ENCODE results near the gene ADTRP.

ADTRP gene, protein sequence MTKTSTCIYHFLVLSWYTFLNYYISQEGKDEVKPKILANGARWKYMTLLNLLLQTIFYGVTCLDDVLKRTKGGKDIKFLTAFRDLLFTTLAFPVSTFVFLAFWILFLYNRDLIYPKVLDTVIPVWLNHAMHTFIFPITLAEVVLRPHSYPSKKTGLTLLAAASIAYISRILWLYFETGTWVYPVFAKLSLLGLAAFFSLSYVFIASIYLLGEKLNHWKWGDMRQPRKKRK

DNA sequence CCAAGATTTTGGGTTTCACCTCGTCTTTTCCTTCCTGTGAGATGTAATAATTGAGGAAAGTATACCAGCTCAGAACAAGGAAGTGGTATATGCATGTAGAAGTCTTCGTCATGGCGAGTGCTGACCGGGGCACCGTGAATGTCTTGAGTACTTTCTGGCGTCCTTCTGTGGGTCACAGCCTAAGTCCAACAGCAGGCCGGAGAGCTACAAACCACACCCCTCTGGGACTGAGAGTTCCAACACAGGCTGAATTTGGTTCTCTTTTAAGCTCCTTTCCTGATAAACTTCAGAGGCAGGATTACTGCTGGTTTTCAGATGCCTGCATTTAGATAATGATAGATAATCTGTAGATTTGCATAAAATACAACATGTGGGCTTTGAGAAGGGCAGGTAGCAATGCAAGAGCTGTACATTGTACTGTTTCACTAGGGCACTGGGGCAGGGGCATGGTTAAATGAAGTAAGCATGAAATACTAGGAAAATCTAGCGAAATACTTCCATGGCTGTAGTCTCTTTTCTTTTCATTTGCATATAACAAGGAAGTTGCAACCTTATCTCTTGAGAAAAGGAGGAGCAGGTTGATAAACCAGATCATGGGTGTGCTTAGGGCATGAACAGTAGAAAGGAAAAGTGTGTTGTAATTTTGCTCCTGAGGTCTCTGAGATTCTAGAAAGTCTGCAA, at the start of gene ADTRP:
Gene ADTRP (minus strand): TSS at position 156 of the 681 bp plus-strand sequence. CDS start 44 bp downstream, at position 112.
- DNase-seq (ENCODE audit: low read depth), result no peak

DNA sequence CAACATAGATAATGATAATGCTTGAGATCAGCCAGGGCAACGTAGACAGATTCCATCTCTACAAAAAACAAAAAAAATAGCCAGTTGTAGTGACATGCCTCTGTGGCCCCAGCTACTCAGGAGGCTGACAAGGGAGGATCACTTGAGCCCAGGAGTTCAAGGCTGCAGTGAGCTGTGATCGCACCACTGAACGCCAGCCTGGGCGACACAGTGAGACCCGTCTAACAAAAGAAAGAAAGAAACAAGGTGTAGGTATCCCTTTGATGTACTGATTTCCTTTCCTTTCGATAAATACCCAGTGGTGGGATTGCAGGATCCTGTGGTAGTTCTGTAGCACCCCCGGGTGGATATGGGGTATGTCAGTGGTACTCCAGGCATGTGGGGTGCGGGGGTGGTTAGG, 48.2 kb upstream of the ADTRP start:
- no peak for DNase-seq (ENCODE audit: low read depth)

DNA sequence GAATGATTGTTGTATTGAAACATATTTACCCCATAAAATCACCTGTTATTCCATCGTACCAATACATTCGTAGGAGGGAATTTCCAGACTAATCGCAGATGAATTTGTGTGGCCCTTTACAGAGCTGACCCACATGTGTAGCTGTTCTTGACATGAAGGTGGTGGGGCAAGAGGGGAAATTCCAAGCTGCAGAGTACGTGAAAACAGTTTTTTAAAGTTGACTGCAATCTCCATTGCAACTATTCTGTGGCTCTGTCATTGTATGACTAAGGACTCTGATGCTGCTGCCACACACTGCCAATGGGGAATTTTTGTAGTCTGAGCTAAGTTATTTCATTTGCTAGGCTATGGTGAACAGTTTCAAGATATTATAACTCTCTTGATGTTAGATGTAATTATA, 46.4 kb upstream of the ADTRP start:
- peak; percentile 7 for DNase-seq (ENCODE audit: low read depth)

DNA sequence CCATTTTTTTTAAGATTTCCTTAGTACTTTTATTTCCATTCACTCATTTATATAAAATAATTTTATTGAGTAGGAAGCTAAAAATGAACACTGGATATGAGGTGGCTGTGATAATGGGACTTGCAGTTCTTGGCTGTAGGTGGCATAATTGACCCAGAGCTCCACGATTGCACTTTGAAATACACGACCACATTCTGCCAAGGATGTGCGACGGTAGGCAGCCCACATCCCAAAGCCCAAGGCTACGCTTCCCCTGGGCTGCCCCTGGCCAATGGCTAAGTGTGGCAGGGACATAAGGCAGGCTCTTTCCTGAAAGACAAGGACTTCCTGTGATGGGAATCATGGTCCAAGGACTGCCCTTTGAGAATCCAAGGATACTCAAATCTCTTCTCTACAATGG, 43.7 kb upstream of the ADTRP start:
- no peak for DNase-seq (ENCODE audit: low read depth)

DNA sequence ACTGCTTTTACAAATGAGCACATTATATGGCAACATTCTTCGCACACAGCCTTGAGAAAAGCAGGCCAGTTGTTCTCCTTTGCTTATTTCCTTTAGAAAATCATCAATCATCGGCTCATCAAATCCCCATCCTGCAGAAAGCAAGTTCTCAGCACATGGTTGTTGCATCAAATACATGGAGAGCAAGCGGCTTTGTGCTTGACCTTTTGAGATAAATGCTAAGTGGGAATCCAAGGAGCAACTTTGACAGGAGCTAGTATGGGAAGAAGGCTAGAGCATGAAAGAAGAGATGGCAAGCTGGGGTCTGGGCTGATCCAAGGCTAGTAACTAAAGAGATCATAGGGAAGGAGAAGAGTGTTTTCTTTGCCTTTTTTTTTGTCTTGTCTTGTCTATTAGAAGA, 43.2 kb upstream of the ADTRP start:
- no peak for DNase-seq (ENCODE audit: low read depth)

DNA sequence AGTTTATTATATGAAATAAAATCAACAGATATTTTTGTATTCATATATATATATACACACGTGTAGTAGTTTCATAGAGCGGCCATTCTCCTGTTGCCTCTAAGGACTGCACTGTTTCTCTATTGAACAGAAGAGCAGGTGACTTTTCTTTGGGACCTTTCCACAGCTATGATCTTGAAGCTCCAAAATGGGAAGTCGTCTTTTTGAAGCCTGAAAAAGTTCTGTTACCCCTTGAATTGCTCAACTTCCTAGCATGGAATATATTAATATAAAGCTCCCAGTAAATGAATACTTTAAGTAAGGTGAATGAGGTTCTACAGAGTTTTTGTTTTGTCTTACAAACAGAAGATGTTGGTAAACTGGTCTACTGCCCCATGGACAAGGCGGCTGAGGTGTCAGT, 42.2 kb upstream of the ADTRP start:
- DNase-seq (ENCODE audit: low read depth), result no peak

DNA sequence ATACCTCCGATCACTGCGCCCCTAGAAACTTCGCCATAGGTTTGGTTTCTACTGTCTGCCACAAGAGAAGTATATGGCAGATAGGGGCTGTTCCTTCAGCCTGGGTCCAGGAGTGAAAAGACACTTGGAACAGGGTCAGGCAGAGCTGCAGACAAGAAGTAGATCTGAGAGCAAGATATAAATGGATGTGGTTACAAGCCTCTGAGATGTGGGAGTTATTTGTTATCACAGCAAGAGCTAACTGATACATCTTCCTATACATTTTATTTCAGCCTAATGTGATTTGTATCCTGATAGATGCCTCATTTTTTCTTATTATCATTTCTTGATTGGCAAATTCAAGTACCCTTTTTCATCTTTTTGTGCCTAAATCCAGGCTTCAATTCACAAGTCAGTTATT, 40.9 kb upstream of the ADTRP start:
- DNase-seq (ENCODE audit: low read depth), result no peak

DNA sequence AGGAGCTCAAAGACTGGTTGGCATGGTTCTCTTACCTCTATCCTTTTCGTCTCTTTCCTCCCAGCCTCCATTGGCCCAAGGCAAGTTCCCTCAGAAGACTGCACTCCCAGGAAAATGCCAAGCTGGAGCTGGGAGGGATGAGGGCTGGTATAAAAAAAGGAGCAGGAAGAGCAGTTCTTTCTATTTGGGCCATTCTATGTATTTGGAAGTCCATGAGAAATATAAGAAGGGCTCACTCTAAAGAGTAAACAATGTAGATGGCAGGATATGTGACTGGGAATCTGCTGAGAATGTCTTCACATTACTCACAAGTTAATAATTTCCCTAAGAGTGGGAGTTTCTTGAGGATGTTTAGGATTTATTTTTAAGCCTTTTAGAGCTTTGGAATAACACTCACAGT, 36.6 kb upstream of the ADTRP start:
- DNase-seq (ENCODE audit: low read depth), result no peak

DNA sequence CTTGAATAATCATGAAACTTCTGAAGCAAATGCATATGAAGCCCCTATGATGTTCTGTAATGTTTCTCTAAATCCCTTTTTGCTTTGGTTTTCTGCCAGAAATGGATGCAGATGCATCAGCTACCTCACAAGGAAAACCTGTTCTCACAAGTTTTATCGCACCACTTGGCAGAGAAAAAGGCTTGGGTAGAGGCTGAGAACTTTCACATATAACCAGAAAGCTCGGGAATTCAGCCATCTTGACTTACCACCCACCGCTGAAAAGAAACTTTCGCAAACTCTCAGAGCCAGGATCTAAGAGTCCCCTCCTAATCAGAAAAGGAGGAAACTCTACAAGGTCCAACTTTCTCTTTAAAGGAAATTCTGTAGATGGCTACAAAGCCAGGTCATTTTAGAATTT, 36.2 kb upstream of the ADTRP start:
- DNase-seq (ENCODE audit: low read depth), result no peak

DNA sequence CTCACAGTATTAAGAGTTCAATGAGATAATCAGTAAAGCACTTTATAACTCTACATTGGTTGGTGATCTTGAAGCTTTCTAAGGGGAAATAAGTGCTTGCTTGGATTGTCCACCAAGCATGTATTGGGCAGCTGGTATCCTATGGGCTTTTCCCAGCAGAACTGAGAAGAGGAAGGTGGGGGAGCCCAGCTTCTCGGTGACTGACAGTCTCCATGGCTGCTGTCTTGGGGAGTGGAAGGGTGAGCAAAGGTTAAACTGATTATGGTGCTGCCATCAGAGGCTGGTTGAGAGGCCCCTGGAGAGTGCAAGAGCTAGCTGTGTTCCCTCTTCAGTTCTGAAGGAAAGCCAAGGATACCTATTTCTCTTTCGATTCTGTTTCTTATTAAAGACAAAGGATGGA, 35.5 kb upstream of the ADTRP start:
- DNase-seq (ENCODE audit: low read depth), result no peak

DNA sequence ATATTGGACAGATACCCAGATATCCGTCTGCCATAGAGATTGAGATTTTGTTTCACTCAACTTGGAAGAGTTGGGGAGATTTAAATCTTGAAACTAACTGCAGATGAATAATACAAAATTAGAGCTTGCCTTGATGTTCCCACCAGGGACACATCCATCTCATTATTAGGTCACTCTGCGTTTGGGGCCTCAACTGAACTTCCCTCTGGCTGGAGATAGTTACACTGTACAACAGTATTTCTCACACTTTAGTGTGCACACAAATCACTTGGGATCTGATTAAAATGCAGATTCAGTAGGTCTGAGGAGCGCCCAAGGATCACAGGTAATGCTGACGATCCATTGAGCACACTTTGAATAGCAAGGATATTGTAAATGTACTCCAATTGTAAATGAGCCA, 35.0 kb upstream of the ADTRP start:
- no peak for DNase-seq (ENCODE audit: low read depth)

DNA sequence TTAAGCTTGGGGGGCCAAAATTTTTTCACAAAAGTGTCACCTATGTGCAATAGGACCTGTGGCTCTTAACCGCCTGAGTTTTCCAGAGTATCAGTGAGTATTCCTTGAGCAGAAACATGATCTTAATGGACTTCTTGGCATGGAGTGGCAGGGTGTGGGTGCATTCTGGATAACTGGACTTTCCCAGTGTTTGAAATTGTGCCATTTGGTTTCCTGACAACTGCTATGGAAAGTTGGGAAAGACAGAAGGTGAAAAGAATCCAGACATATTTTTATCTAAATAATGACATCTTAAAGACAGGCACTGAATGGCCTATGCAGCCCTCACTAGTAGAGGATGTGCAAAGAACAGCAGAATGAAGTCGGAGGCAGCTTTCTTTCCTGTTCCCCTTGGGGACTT, 34.3 kb upstream of the ADTRP start:
- DNase-seq (ENCODE audit: low read depth), result no peak

DNA sequence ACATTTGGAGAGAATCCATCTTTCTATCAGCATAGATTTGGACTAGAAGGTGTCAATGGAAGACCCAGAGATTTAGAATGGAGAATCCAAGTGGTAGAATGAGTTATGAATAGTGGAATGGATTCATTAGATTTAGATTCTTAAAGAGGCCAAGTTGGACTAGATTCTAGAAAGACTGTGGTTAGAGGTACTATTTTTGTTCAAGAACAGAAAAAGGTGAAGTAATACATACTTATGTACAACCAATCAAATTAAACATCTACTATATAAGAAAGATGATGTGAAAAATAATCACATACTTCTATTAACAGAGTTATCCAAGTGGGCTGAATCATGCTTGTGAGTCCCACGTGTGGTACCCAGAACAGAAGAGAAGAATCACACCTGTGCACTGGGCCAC, 33.8 kb upstream of the ADTRP start:
- DNase-seq (ENCODE audit: low read depth), result no peak

DNA sequence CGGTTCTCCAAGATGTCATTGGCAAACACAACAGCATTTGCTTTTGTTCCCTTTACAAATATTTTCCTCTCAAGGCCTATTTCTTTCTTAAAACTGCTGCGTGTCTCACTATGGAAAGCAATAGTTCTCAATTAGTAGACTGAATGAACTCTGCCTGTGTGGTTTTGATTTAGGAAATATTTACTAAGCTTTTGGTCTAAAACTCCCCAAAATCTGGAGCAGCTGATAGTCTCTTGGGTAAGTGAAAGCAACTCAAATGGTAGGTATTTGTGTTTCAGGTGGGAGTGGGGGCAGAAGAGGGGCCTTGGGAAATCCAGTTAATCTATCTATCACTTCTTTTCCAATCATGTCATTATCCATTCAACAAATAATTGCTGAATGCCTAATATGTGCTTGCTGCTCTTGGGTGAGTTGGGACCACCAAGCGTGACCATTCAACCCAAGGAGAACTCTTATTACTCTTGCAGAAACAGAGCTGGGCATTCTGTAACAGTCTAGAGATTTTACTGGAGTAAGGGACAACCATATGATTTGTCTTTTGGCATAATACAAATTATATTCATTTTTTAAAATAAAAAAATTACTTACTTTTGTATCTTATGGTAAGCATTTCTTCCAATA, 33.2 kb upstream of the ADTRP start:
- no peak for DNase-seq (ENCODE audit: low read depth)

DNA sequence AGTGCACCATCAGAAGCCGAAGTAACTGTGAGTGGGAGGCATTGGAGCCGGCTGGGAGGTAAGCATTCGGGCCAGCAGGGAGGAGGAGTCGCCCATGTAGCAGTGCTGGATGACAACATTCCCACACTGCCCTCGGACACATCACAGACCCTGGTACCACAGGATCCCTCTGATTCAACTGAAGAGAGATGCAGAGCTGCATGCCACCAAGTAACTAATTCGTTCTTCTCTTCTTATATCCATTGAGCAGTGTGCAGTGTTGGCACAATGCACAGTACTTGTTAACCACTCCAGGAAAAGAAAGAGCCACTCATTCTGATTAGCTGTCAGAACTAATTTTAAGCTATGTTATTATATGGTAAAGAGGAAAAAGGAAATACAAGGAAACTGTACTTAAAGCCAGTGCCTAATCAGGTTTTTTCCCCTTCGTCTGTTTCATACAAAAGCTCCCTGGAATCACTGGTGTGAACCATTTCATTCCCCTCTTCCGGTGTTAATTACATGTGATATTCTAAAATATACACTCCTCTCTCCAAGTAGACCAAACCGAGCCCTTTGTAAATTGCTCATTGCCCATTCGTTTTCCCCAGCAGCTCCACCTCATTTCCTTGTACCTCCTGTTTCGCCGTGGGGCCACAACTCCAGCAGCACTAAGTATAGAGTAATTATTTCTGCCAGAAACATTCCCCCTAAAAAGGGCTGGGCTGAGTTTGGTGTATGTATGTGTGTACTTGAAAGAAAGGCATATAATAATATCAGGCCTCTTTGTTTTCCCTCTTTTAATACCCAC, 32.4 kb upstream of the ADTRP start:
- no peak for DNase-seq (ENCODE audit: low read depth)

DNA sequence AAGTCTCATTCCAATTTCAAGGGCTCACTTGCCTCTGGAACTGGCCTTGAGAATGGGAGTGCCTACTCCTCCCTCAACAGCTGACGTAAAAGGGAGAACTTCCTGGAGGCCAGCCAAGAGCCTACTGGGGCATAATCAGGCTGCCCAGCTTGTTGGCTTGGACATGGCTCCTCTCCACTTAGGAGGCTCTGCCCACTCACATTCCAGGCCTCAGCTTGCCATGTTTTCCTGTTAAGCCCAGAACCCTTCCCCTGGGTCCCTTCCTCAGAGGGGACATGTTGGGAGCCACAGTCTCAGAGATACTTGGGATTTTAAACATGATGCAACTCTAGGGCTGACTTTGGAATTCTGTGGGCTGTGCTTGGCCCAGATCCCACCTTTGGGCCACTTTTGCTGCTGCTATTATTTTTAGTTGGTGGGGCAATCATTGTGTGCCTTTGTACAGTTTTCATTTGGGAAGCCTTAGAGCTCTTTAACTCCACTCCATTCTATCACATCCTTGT, 31.5 kb upstream of the ADTRP start:
- no peak for DNase-seq (ENCODE audit: low read depth)

DNA sequence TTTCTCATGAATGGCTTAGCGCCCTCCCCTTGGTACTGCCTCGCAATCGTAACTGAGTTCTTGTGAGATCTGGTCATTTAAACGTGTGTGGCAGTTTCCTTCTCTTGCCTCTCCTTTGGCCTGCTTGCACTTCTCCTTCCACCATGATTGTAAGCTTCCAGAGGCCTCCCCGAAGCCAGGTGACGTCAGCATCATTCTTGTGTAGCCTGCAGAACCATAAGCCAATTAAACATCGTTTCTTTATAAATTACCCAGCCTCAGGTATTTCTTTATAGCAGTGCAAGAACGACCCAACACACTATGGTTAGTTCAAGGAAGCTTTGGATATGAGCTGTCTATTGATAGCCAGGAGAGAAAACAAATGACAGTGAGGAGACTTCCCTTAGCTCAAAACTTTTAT, 29.5 kb upstream of the ADTRP start:
- DNase-seq (ENCODE audit: low read depth), result no peak

DNA sequence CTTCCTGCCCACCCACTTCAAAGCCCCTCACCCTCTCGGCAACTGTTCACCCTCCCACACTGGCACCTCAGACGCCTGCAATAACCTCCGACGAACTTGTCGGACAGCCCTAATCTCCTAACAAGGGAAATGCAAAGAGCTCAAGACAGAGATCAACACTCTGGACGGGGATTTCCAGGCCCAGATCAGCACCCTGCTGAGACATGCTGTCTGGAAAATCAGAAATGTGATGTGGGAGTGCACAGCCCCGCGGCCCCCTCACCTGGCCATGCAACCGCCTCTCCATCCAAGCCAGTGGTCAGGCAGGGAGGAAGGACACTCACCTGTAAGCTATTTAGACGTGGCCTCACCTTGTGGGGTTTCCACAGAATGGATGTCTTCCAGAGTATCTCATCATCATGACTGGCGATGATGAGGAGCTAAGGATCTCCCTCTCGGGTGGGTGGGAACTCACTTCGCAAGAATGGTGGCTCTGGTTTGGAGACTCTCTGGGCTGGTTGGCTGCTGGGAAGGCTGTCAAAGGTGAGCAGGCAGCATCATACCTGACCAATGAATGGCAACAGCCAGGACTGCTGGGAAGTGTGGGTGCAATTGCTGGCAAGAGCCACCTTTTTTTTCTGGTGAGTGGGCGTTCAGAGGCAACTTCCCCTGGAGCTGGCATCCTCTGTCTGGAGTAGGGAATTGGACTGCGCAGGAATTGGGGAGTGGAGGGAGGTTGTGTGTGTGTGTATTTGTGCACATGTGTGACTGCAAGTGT, 28.1 kb upstream of the ADTRP start:
- DNase-seq (ENCODE audit: low read depth), result no peak

DNA sequence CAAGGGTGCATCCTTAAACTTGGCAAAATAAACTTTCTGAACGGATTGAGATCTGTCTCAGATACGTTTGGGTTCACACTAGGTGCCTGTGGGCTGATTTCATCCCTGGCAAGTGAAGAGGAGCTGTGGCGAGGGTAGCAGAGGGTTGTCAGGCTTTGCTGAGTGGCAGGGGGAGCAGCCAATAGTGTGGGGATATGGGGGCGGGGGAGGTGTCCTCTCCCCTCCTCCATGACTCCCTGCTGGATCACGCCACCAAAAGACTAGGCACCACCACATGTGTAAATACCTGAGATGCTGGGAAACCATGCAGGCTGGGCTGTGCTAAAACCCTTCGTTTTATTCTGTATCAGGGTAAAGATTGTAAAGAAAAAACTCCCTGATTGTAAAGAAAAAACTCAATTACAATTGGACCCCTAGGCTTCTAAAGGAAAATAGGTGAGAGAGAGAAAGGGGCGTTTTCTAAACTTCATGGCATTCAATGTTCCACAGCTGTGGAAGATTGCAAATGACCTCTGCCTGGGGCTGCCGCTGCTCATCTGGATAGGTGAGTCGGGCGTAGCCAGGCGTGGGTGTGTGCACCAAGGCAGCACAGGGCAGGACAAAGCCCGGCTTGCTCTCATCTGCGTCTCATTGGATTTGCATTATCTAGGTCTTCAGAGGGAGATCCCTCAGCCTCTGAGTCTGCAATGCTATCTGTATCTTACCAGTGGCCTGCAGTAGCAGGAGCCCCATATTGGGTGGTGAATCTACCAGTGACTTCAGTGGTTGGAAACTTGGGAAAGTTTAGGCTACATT, 26.9 kb upstream of the ADTRP start:
- no peak for DNase-seq (ENCODE audit: low read depth)

DNA sequence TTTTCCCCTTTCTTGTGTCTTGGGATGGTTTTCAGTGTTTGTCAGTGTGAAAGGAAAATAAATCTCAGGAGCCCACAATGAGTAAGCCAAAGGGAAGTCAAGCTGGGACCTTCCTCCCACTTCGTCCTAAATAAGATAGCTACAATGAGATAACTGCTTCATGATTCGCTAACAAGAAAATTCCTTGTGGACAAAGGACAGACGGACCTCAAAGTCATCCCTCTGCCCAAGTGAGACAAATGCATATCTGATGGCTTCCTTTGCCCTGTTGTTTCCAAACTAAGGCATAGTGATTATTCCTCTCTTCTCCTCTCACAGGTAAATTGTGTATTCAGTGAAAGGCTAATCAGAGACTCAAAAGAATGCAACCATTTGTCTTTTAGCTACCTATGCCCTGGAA, 26.1 kb upstream of the ADTRP start:
- DNase-seq (ENCODE audit: low read depth), result no peak

DNA sequence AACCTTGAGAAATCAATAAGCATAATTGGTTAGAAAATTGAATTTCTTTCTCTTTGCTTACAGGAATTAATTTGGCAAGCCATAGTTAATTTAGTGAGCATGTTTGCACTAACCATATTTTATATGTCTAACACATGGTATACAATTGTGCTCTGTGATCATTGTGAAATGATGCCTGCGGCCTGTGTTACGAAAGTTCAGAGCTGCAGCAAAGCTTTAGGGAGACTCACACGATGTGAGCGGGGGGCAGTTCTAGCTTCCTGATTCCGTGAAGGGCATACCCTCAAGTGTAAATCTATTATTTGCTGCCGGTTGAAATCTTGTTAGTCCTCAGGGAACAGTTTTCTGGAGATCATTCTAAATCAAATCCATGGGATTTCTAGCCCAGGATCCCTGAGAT, 25.5 kb upstream of the ADTRP start:
- DNase-seq (ENCODE audit: low read depth), result no peak

Measured in activated T-cell treated with anti-CD3 and anti-CD28 coated beads for 24 hours (primary cell).